HK-2 (cell line): ENCODE results near the gene KRTAP2-2.

Source experiments
- DNase-seq: peaks from one replicate; pipeline ENCODE4 v3.0.0-alpha.2; 2018; ENCODE audit not compliant: unreplicated experiment

KRTAP2-2 gene

DNA sequence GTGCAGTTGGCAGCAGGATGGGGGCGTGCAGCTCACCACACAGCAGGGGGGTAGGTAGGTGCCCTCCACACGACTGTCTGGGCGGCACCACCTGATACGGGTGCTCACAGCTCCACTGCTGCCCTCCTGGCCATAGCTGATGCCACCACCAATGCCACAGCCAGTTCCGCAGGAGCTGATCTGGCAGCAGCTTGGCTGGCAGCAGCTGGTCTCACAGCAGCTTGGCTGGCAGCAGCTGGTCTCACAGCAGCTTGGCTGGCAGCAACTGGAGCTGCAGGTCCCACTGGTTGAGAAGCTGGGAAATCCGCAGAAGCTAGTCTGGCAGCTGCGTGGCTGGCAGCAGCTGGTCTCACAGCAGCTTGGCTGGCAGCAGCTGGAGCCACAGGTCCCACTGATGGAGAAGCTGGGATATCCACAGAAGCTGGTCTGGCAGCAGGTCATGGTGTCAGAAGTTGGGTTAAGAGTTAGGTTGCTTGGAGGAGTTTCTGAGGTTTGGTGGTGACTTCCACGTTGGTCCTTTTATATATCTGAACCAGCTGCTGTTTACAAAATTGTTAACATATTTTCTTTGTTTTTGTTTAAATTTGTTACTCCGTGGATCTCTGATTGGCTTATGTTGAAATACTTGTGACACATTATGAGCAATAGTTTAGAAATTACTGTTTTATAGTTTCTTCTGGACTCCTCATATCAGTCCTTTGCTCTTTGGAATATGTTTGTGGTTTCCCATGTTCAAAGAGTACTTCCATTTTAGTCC, 28.1 kb downstream of the KRTAP2-2 start, which contains the start of gene KRTAP1-5:
Gene KRTAP1-5 (minus strand): TSS at position 494 of the 757 bp plus-strand sequence. CDS start 53 bp downstream, at position 441.
- no peak for DNase-seq

DNA sequence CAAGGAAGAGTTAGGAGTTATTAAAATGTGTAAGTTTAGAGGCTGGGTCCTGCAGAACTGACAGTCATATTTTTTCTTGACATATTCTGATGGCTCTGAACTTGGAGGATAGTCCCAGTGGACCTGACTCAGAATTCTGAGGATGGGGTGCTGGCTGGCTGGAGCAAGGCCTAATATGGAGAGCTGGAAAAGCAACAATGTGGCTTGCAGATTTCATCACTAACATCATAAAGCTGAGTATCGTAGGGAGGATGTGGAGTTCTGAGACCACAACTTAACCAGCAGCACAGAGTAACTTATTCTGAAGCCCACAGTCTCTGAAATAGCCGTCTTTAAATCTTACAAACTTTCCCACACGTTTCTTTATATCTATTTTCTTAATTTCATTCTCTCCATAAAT, 30.3 kb downstream of the KRTAP2-2 start:
- no peak for DNase-seq

DNA sequence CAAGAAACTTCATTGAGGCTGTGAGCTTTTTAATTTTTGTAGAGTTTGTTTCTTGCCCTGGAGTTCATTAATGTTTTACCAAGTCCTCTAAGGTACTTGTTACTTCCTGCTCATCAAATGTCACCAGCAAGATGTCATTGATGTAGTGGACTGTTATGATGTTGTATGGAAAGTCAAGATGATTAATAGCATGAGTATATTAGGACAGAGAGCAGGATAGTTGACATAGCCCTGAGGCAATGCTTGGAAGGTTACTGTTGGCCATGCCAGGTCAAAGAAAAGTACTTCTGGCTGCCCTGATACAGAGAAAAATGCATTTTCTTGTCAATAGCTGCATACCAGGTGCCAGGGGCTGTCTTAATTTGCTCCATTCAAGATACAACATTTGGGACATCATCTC, 34.7 kb downstream of the KRTAP2-2 start:
- no peak for DNase-seq

DNA sequence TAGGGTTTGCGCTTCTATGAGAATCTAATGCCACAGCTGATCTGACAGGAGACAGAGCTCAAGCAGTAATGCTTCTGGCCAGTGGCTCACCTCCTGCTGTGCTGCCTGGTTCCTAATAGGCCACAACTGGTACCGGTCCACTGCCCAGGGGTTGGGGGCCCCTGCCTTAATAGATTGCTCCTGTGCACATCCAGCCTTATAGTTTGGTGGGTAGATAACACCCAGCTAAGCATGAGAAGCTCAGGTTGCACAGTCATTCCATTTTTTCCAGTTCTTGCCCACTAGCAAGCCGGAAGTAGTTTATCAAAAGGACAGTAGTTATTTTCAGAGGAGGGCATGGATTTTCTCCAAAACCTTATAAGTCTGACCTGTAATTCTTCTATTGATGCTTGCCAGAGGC, 35.6 kb downstream of the KRTAP2-2 start:
- DNase-seq, result no peak

DNA sequence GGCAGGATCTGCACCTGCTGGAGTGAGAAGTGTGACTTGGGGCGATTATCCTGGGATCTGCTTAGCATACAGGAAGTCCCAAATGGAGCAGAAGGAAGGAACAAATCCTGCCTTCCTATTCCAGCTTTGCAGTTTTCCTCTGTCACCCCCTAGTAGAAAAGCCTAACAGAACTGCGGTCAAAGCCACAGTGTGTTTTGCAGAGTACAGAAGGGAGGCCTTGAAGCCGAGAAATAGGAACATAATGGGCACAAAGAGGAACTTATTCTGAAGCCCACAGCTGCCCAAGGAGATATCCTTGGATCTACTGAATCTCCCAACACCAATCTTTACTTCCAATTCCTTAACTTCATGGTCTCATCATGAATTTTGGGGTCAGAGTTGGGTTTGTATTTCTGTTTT, 36.5 kb downstream of the KRTAP2-2 start:
- no peak for DNase-seq

DNA sequence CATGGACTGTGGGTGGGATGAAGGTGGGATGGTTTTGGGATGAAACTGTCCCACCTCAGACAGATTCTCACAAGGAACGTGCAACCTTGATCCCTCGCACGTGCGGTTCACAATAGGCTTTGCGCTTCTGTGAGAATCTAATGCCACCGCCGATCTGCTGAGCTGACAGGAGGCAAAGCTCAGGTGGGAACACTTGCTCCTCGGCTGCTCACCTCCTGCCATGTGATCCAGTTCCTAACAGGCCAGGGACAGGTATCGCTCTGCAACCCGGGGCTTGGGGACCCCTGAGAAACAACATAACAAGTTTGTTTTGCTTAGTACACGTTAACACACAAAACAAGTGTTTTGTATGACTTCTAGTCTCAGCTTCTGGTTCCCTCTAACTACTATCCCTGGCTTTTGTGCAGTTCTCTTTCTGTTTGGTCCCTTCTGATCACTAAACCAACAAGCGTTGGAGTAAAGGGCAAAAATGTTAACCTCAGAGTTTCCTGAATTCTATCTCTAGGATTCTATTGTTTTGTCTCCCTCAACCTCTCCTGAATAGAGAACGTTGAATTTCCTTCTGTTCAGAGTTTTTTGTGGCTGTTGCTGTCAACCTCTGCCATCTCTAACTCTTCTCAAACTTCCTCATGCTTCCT, 38.3 kb downstream of the KRTAP2-2 start:
- DNase-seq, result no peak

DNA sequence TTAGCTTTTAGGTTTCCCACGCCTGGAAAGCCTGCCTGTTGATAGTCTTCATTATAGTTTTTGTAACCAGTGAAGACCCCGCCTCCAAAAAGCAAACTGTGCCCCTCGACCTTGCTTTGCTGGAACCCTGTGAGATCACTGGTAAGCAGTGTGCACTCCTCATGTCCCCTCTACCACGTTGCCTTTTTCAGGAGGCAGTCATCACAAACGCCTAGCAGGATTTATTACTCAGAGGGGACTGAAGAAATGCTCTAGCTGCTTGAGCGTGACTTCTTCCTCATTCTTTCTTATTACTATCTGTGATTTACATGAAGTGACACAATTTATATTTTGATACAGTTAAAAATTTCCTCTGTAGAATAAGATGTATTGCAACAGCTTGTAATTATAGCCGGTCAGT, 39.6 kb downstream of the KRTAP2-2 start:
- DNase-seq, result no peak

DNA sequence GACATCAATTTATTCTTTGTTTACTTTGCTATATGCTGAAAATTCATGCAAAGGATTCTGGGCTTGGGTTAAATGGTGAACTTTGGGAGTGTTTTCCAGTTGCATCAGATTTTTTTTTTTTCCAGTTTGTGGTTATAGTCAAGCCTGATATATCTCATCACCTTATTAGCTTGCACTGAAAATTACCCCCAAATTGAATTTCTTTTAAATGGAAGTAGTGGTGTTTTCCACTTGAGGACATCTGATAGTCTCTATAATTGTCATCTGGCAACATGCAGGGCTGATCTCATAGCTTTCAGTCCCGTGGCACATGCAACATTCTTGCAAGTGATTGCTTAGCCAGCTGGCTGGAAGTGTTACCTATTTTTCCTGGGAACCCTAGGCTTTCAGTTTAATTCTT, 41.4 kb downstream of the KRTAP2-2 start:
- DNase-seq, result no peak

DNA sequence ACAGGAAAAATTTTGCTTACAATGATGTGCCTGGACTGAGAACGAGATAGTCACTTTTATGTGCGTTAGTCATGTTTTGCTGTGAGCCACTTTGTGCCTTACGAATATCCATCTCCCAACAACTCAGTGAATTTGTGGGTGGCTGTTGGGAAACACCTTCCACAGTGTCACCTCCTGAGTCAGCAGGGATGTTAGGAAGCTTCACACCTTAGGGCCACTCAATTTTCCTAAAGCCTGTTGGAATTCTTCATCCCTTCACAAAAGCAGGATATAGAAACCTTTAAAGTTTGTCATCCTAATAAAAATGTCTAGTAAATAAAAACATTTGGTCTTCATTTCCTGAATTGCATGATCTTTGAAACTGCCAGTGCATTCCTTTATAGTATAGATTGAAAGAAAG, 41.8 kb downstream of the KRTAP2-2 start:
- no peak for DNase-seq

DNA sequence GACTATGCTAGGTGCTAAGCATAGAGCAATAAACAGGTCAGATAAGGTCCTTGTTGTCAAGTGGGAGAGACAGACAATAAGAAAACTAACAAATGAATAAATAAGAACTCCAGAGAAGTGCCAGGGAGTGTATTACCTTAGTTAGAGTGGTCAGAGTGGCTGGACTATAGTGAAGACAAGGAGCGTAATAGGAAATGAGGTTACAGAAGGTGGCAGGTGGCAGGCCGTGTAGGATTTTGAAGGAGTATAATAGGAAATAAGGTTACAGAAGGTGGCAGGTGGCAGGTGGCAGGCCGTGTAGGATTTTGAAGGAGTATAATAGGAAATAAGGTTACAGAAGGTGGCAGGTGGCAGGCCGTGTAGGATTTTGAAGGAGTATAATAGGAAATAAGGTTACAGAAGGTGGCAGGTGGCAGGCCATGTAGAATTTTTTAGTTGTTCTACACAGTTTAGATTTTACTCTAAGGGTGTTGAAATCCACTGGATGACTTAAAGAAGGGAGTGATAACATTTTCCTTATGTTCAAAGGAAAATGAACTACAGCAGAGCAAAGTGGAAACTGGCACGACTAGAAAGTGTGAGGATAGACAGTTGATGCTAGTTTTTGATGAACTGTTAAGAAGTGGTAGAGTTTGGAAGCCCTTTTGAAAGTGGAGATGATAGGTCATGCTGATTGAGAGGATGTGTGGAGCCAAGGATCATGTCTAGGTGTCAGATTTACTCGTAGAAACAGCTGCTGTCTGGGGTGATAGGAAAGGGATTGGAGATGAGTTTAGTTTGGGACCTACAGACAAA, 42.5 kb downstream of the KRTAP2-2 start:
- no peak for DNase-seq

DNA sequence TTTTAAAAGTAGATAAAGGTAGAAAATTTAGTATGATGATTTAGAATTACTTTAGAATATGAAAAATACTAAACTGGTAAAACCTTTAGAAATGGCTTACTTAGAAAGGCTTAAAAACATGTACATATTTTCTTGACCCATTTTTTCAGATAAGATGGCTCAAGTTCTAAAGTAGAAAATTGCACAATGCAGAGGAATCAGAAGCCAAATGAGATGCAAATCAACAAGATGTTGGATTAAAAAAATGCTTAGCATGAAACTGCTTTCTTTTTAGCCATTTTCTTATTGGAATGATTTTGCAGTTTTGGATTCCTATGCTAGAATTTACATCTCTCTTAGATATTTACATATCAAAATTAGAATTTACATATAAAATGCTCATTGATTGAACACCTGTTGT, 44.6 kb downstream of the KRTAP2-2 start:
- DNase-seq, result no peak

DNA sequence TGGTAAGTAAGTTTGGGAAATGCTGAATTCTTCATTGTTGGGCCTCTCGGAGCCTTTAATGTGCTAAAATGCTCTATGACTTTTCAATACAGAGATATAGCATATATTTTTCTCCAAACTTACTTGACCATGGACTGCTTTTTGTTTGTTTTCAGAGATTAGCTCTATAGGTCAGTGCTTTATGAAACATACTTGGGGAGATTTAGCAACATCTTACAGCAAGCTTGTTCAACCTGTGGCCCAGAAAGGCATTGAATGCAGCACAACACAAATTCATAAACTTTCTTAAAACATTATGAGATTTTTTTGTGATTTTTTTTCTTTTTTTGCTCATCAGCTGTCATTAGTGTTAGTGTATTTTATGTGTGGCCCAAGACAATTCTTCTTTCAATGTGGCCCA, 45.1 kb downstream of the KRTAP2-2 start:
- DNase-seq, result no peak

DNA sequence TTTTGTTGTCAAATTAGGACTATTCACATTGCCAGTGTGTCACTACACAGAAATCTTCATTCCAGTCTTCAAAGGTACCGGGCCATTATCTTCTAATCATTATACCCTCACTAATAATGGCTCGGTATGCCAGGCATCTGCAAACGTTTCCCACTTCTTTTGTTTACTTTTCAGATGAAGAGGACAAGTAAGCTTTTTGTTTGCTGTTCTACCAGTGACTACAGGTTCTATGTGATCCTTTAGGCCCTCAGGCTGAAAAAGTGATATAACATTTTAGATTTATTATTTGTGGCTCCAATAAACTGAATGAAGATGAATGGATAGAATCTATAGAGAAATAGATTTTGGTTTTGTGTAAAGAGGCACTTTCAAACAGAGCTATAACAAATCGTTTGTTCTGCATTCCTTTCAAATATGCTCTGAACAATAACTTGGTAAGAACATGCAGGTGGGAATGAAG, 45.7 kb downstream of the KRTAP2-2 start:
- no peak for DNase-seq

DNA sequence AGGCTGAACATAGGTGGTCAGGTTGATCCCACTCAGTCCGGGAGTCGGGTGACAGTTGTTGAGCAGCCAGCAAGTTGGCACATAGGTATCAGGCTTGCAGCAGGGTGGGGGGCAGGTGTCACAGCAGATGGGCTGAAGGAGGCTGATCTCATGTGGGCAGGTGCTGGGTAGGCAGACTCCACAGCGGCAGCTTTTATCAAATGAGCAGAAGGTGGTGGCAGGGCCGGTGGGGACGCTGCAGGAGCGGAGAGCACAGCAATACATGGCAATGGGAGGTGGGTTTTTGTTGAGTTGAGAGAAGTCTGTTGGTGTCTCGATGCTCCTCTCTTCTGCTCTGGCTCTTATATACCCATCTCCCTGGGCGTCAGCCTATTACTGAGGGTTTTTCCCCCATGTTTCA, 46.2 kb downstream of the KRTAP2-2 start, which contains the start of gene KRTAP3-1:
Gene KRTAP3-1 (minus strand): TSS at position 318 of the 400 bp plus-strand sequence. CDS start 54 bp downstream, at position 264.
- no peak for DNase-seq
